SK-N-SH (cell line): ENCODE measurements around the gene GPRASP3. TPM values are rescaled to one million over a fixed set of nuclear protein-coding genes. Genes with fewer than 3 reads are reported as not detected.

ENCODE experiments used
- EZH2phosphoT487 ChIP-seq: fragments of 200-600 bp; sonication (generic); IDR thresholded peaks from 2 replicates; pipeline ENCODE4 v1.6.1; 2017; ENCODE audit warnings: low read depth, mixed run types, mild to moderate bottlenecking, antibody characterized with exemption, moderate library complexity, borderline replicate concordance
- GATA2 ChIP-seq: sonication (generic); formaldehyde crosslinking; IDR thresholded peaks from 2 replicates; pipeline ENCODE4 v1.5.0; 2020; ENCODE audit warnings: mild to moderate bottlenecking, missing genetic modification reagents
- JUND ChIP-seq: IDR thresholded peaks from 2 replicates; pipeline ENCODE4 v1.4.0; 2012
- NFIC ChIP-seq: IDR thresholded peaks from 2 replicates; pipeline ENCODE4 v1.4.0; 2012; ENCODE audit warnings: borderline replicate concordance
- POLR2AphosphoS5 ChIP-seq: IDR thresholded peaks from 2 replicates; pipeline ENCODE4 v1.6.1; 2012; ENCODE audit warnings: low read depth, low read length
- RAD21 ChIP-seq: IDR thresholded peaks from 2 replicates; pipeline ENCODE4 v1.6.1; 2012; ENCODE audit warnings: mild to moderate bottlenecking, low read length
- SIN3A ChIP-seq: IDR thresholded peaks from 2 replicates; pipeline ENCODE4 v1.6.1; 2012; ENCODE audit warnings: low read depth, mild to moderate bottlenecking, low read length, moderate library complexity, borderline replicate concordance
- TAF1 ChIP-seq: IDR thresholded peaks from 2 replicates; pipeline ENCODE4 v1.6.1; 2012; ENCODE audit warnings: low read depth, mild to moderate bottlenecking, low read length, moderate library complexity, borderline replicate concordance
- polyA plus RNA-seq, 3 experiments: library from polyadenylated mRNA; depleted of rRNA; stranded (reverse); fragments of >200 nt; gene quantifications; 2 replicates each; pipeline ENCODE4 v1.2.3, GENCODE V29; 2012
- small RNA-seq, 7 experiments: library from RNA; depleted of rRNA; stranded (forward); fragments of <200 nt; gene quantifications; one replicate each; pipeline ENCODE3, GENCODE V24; 2012

Gene GPRASP3
- polyA plus RNA-seq, 1 of the 3 experiments (the other 2 are of a cell fraction): 2.5 TPM

- TF ChIP-seq TAF1 (peak; percentile 73; the same call in 1 of the 2 replicates), GATA2 (CRISPR knock-in tag) (no peak), SIN3A (0 out of 2 replicates have a peak, but pooled peaks have one; percentile 45), JUND (no peak; the same call in 1 of the 2 replicates), RAD21 (no peak), EZH2phosphoT487 (no peak), POLR2AphosphoS5 (peak; percentile 86), NFIC (no peak)
These were observed 48.6 kb downstream of the GPRASP3 start (continued) for GRCh38 chrX:102768987-102769761.

Small RNAs within 50 kb of the gene (small RNA-seq; reads per million reads assigned to genes)
- gene RNU6-589P: 0 reads per million in 7 experiments

Other genes starting within 250 kb of the GPRASP3 start
- gene TCP11X2, start 248.9 kb upstream of the GPRASP3 start, polyA plus RNA-seq (2012; rRNA removed): not detected in 2 replicates
- 16.6 and 17.2 TPM in 2 replicates for gene TMSB15A, start 204.0 kb upstream of the GPRASP3 start, polyA plus RNA-seq (2012; rRNA removed)
- gene ARMCX5, start 121.2 kb upstream of the GPRASP3 start, polyA plus RNA-seq (2012; rRNA removed): 9.6 and 14.0 TPM in 2 replicates
- gene GPRASP1, start 69.3 kb upstream of the GPRASP3 start, polyA plus RNA-seq (2012; rRNA removed): 2.7 and 3.2 TPM in 2 replicates
- gene GPRASP2, start 8.3 kb upstream of the GPRASP3 start, polyA plus RNA-seq (2012; rRNA removed): 12.3 TPM in 2 replicates
- gene RAB40AL, start 216.5 kb downstream of the GPRASP3 start, polyA plus RNA-seq (2012; rRNA removed): 0.41 and 0.67 TPM in 2 replicates